ENCODE measurements around the gene HLTF.

HLTF gene

GRCh38 chr3:149090461-149090860 is 4.1 kb upstream of the HLTF start:
- no peak for DNase-seq (ENCODE audit: extremely low read depth in 1 of 2, low read depth in 1 of 2)

GRCh38 chr3:149089395-149089794 is 3.1 kb upstream of the HLTF start:
- DNase-seq (ENCODE audit: extremely low read depth in 1 of 2, low read depth in 1 of 2): no peak

- no peak for DNase-seq (ENCODE audit: extremely low read depth in 1 of 2, low read depth in 1 of 2)
These were observed 875 bp upstream of the HLTF start for GRCh38 chr3:149087208-149087607.

GRCh38 chr3:149085828-149086231 is 503 bp downstream of the HLTF start:
- no peak for DNase-seq (ENCODE audit: extremely low read depth in 1 of 2, low read depth in 1 of 2)

GRCh38 chr3:149081772-149082171 is 4.6 kb downstream of the HLTF start:
- DNase-seq (ENCODE audit: extremely low read depth in 1 of 2, low read depth in 1 of 2): no peak

GRCh38 chr3:149080699-149081091 is 5.6 kb downstream of the HLTF start:
- no peak for DNase-seq (ENCODE audit: extremely low read depth in 1 of 2, low read depth in 1 of 2)

GRCh38 chr3:149080011-149080698 is 6.2 kb downstream of the HLTF start:
- no peak for DNase-seq (ENCODE audit: extremely low read depth in 1 of 2, low read depth in 1 of 2)

- DNase-seq (ENCODE audit: extremely low read depth in 1 of 2, low read depth in 1 of 2): no peak
These were observed 8.7 kb downstream of the HLTF start for GRCh38 chr3:149077628-149078027.

- DNase-seq (ENCODE audit: extremely low read depth in 1 of 2, low read depth in 1 of 2): no peak
These were observed 18.4 kb downstream of the HLTF start for GRCh38 chr3:149067883-149068282.

GRCh38 chr3:149061776-149062175 is 24.6 kb downstream of the HLTF start:
- DNase-seq (ENCODE audit: extremely low read depth in 1 of 2, low read depth in 1 of 2): no peak

- no peak for DNase-seq (ENCODE audit: extremely low read depth in 1 of 2, low read depth in 1 of 2)
These were observed 27.7 kb downstream of the HLTF start for GRCh38 chr3:149058602-149059001.

- DNase-seq (ENCODE audit: extremely low read depth in 1 of 2, low read depth in 1 of 2): no peak
These were observed 28.1 kb downstream of the HLTF start for GRCh38 chr3:149058198-149058597.

GRCh38 chr3:149055575-149055974 is 30.8 kb downstream of the HLTF start:
- DNase-seq (ENCODE audit: extremely low read depth in 1 of 2, low read depth in 1 of 2): no peak

- no peak for DNase-seq (ENCODE audit: extremely low read depth in 1 of 2, low read depth in 1 of 2)
These were observed 41.8 kb downstream of the HLTF start for GRCh38 chr3:149044339-149045083.

- no peak for DNase-seq (ENCODE audit: extremely low read depth in 1 of 2, low read depth in 1 of 2)
These were observed 43.4 kb downstream of the HLTF start for GRCh38 chr3:149042789-149043386.

GRCh38 chr3:149038322-149038721 is 48.0 kb downstream of the HLTF start:
- no peak for DNase-seq (ENCODE audit: extremely low read depth in 1 of 2, low read depth in 1 of 2)

- DNase-seq (ENCODE audit: extremely low read depth in 1 of 2, low read depth in 1 of 2): no peak
These were observed 48.6 kb downstream of the HLTF start for GRCh38 chr3:149037684-149038083.

GRCh38 chr3:149031096-149031495 is 55.2 kb downstream of the HLTF start:
- no peak for DNase-seq (ENCODE audit: extremely low read depth in 1 of 2, low read depth in 1 of 2)

GRCh38 chr3:149026718-149027117 is 59.6 kb downstream of the HLTF start:
- DNase-seq (ENCODE audit: extremely low read depth in 1 of 2, low read depth in 1 of 2): no peak

- DNase-seq (ENCODE audit: extremely low read depth in 1 of 2, low read depth in 1 of 2): no peak
These were observed 62.4 kb downstream of the HLTF start for GRCh38 chr3:149023951-149024350.

GRCh38 chr3:149021830-149022229 is 64.5 kb downstream of the HLTF start:
- no peak for DNase-seq (ENCODE audit: extremely low read depth in 1 of 2, low read depth in 1 of 2)

- DNase-seq (ENCODE audit: extremely low read depth in 1 of 2, low read depth in 1 of 2): no peak
These were observed 65.5 kb downstream of the HLTF start for GRCh38 chr3:149020839-149021252.
